ENCODE results near the gene KCNJ12.

GRCh38 chr17:21352221-21352980 is 23.8 kb upstream of the KCNJ12 start:
- no peak for TF ChIP-seq TAF1 (IDR thresholded peaks at IDR 0.05; ENCODE audit: low read depth)
- TF ChIP-seq TEAD4 (IDR thresholded peaks at IDR 0.05): no peak
- no peak for TF ChIP-seq FOXM1 (IDR thresholded peaks at IDR 0.05; ENCODE audit: borderline replicate concordance, low read depth)
- TF ChIP-seq, protein P1, sequence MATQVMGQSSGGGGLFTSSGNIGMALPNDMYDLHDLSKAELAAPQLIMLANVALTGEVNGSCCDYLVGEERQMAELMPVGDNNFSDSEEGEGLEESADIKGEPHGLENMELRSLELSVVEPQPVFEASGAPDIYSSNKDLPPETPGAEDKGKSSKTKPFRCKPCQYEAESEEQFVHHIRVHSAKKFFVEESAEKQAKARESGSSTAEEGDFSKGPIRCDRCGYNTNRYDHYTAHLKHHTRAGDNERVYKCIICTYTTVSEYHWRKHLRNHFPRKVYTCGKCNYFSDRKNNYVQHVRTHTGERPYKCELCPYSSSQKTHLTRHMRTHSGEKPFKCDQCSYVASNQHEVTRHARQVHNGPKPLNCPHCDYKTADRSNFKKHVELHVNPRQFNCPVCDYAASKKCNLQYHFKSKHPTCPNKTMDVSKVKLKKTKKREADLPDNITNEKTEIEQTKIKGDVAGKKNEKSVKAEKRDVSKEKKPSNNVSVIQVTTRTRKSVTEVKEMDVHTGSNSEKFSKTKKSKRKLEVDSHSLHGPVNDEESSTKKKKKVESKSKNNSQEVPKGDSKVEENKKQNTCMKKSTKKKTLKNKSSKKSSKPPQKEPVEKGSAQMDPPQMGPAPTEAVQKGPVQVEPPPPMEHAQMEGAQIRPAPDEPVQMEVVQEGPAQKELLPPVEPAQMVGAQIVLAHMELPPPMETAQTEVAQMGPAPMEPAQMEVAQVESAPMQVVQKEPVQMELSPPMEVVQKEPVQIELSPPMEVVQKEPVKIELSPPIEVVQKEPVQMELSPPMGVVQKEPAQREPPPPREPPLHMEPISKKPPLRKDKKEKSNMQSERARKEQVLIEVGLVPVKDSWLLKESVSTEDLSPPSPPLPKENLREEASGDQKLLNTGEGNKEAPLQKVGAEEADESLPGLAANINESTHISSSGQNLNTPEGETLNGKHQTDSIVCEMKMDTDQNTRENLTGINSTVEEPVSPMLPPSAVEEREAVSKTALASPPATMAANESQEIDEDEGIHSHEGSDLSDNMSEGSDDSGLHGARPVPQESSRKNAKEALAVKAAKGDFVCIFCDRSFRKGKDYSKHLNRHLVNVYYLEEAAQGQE (IDR thresholded peaks at IDR 0.05; ENCODE audit: low read depth): no peak
- TF ChIP-seq EP300 (IDR thresholded peaks at IDR 0.05; ENCODE audit: borderline replicate concordance): no peak
- TF ChIP-seq YY1 (IDR thresholded peaks at IDR 0.05; ENCODE audit: low read depth): no peak
- TF ChIP-seq, protein P2, sequence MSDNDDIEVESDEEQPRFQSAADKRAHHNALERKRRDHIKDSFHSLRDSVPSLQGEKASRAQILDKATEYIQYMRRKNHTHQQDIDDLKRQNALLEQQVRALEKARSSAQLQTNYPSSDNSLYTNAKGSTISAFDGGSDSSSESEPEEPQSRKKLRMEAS (IDR thresholded peaks at IDR 0.05): no peak
- TF ChIP-seq CEBPB (IDR thresholded peaks at IDR 0.05): no peak
- no peak for TF ChIP-seq EGR1 (IDR thresholded peaks at IDR 0.05)
- no peak for TF ChIP-seq CREB1 (IDR thresholded peaks at IDR 0.05; ENCODE audit: low read depth)
- no peak for TF ChIP-seq TCF12 (IDR thresholded peaks at IDR 0.05; ENCODE audit: low read depth)
- TF ChIP-seq RAD21 (IDR thresholded peaks at IDR 0.05; ENCODE audit: low read depth): no peak

Measured in Ishikawa (cell line).